K562 treated with DMSO at 1 percent for 48 hours (cell line): ENCODE results near the gene HDAC4. TPM values are rescaled to one million over a fixed set of nuclear protein-coding genes. Genes with fewer than 3 reads are reported as not detected.

Experiments used
- total RNA-seq: library from RNA; unstranded; fragments of 300-600 nt; gene quantifications from 2 replicates; pipeline ENCODE4 v1.2.3, GENCODE V29; 2022; ENCODE audit warnings: low replicate concordance; ENCODE audit errors: extremely low read depth

HDAC4 gene
- total RNA-seq, result not detected in 2 replicates

DNA sequence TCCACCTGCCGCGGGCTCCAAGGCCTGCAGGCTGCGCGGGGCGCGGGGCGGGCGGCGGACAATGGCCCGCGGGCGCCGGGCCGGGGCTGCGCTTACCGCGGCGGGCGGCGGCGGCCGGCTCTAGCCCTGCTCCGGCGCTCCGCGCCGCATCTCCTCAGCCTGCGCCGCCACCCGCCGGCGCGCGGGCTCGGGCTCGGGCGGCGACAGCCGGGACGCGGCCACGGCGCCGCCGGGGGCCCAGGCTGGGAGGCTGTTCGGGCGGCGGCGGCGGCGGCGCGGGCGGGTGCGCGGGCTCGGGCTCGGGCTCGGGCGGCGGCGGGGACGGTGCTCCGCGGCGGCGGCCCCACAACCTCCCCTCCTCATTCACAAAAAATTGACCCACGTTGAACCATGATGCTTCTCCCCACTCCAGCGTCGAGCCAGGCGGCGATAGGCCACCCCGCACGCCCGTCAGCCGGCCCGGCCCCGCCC lies at the start of gene HDAC4:
HDAC4 (minus strand) TSS at position 425 of the 471 bp plus-strand sequence. CDS start 48,321 bp downstream, outside the sequence.

